IMR-90 (cell line): ENCODE measurements around the gene KIF1A. TPM values are rescaled to one million over a fixed set of nuclear protein-coding genes. Genes with fewer than 3 reads are reported as not detected.

ENCODE experiments used
- ATAC-seq: fragments of 200-7000 bp; cut with Tn5 transposase; 2 replicates; pipeline ENCODE4 v1.9.1; 2020; ENCODE audit warnings: low read depth, mild to moderate bottlenecking, moderate library complexity
- BruUV-seq: library from RNA; stranded (reverse); fragments of 400-500 nt; replicated peaks from 2 replicates; lab custom pipeline; 2021; lab: Mats Ljungman, UMichigan
- CTCF ChIA-PET: fragments of 300-600 bp; formaldehyde crosslinking; extraction: SDS; loops from one replicate; lab custom pipeline; 2021; ENCODE audit warnings: antibody characterized with exemption; lab: Yijun Ruan, JAX
- POLR2A ChIA-PET: fragments of 300-600 bp; sonication (Branson Sonifier 250); formaldehyde crosslinking; loops from one replicate; lab custom pipeline; 2022; ENCODE audit warnings: antibody characterized with exemption; ENCODE audit not compliant: unreplicated experiment; lab: Charles Lee
- DNase-seq: peaks from one replicate; pipeline ENCODE4 v3.0.0; 2013
- H2AFZ ChIP-seq: replicated peaks from 2 replicates; pipeline ENCODE3; 2013; ENCODE audit warnings: low read length, mild to moderate bottlenecking; ENCODE audit not compliant: poor library complexity
- H2AK5ac ChIP-seq: 2 replicates; pipeline ENCODE4 v1.6.1; 2013; ENCODE audit warnings: low read depth, low read length, inconsistent platforms
- H2AK9ac ChIP-seq: replicated peaks from 2 replicates; pipeline ENCODE3; 2013; ENCODE audit warnings: mild to moderate bottlenecking, low read depth, low read length, moderate library complexity; ENCODE audit not compliant: poor library complexity
- H2BK120ac ChIP-seq: 2 replicates; pipeline ENCODE4 v1.6.1; 2013; ENCODE audit warnings: low read depth, low read length, inconsistent platforms
- H2BK15ac ChIP-seq: 3 replicates; pipeline ENCODE4 v1.6.1; 2013; ENCODE audit warnings: low read depth, low read length, inconsistent platforms
- H2BK20ac ChIP-seq: 2 replicates; pipeline ENCODE4 v1.6.1; 2013; ENCODE audit warnings: low read depth, mild to moderate bottlenecking, inconsistent platforms, low read length, moderate library complexity
- H2BK5ac ChIP-seq: 2 replicates; pipeline ENCODE4 v1.6.1; 2013; ENCODE audit warnings: mild to moderate bottlenecking, low read depth, low read length, inconsistent platforms; ENCODE audit not compliant: poor library complexity, severe bottlenecking
- H3K14ac ChIP-seq: replicated peaks from 2 replicates; pipeline ENCODE4 v1.6.1; 2013; ENCODE audit warnings: low read depth, low read length, inconsistent platforms
- H3K18ac ChIP-seq: 2 replicates; pipeline ENCODE4 v1.6.1; 2013; ENCODE audit warnings: low read depth, low read length, control low read depth
- H3K23ac ChIP-seq: 2 replicates; pipeline ENCODE4 v1.6.1; 2013; ENCODE audit warnings: low read depth, low read length, inconsistent platforms
- H3K27ac ChIP-seq: 2 replicates; pipeline ENCODE4 v1.5.1; 2013; ENCODE audit warnings: mild to moderate bottlenecking, control low read depth, low read length; ENCODE audit not compliant: insufficient read depth
- H3K27me3 ChIP-seq: 2 replicates; pipeline ENCODE4 v1.6.1; 2013; ENCODE audit warnings: low read length; ENCODE audit not compliant: control insufficient read depth, insufficient read depth
- H3K36me3 ChIP-seq: 2 replicates; pipeline ENCODE4 v1.6.1; 2013; ENCODE audit warnings: low read length, mixed read lengths; ENCODE audit not compliant: control insufficient read depth, insufficient read depth
- H3K4ac ChIP-seq: 2 replicates; pipeline ENCODE4 v1.6.1; 2013; ENCODE audit warnings: low read depth, low read length, inconsistent platforms
- H3K4me1 ChIP-seq: 2 replicates; pipeline ENCODE4 v1.6.1; 2013; ENCODE audit warnings: low read length, mixed read lengths; ENCODE audit not compliant: control insufficient read depth, insufficient read depth
- H3K4me2 ChIP-seq: 2 replicates; pipeline ENCODE4 v1.6.1; 2013; ENCODE audit warnings: low read depth, mild to moderate bottlenecking, control low read depth, low read length, moderate library complexity
- H3K4me3 ChIP-seq: 2 replicates; pipeline ENCODE4 v1.5.1; 2013; ENCODE audit warnings: low read depth, mild to moderate bottlenecking, control low read depth, low read length, moderate library complexity; ENCODE audit not compliant: insufficient read depth
- H3K56ac ChIP-seq: 2 replicates; pipeline ENCODE4 v1.6.1; 2013; ENCODE audit warnings: low read length, inconsistent platforms; ENCODE audit not compliant: insufficient read depth; ENCODE audit errors: extremely low read depth
- H3K79me1 ChIP-seq, 2 experiments: 2 replicates each; pipeline ENCODE4 v1.6.1; 2013; ENCODE audit warnings: low read length in 2 of 2, inconsistent platforms in 1 of 2, low read depth in 1 of 2
- H3K9ac ChIP-seq: 2 replicates; pipeline ENCODE4 v1.6.1; 2013; ENCODE audit warnings: low read depth, low read length, control low read depth
- H3K9me1 ChIP-seq: 2 replicates; pipeline ENCODE4 v1.6.1; 2013; ENCODE audit warnings: low read length, inconsistent platforms; ENCODE audit not compliant: insufficient read depth
- H3K9me3 ChIP-seq: 2 replicates; pipeline ENCODE4 v1.6.1; 2013; ENCODE audit warnings: low read length; ENCODE audit not compliant: control insufficient read depth, insufficient read depth
- H4K20me1 ChIP-seq: 2 replicates; pipeline ENCODE4 v1.6.1; 2013; ENCODE audit warnings: low read length, inconsistent platforms; ENCODE audit not compliant: insufficient read depth
- H4K5ac ChIP-seq: 2 replicates; pipeline ENCODE4 v1.6.1; 2013; ENCODE audit warnings: mild to moderate bottlenecking, low read depth, low read length, control low read depth
- H4K8ac ChIP-seq, 2 experiments: 2 replicates each; pipeline ENCODE4 v1.6.1; 2013; ENCODE audit warnings: low read depth in 2 of 2, low read length in 2 of 2, control low read depth in 1 of 2, inconsistent platforms in 1 of 2
- H4K91ac ChIP-seq: 2 replicates; pipeline ENCODE4 v1.6.1; 2013; ENCODE audit warnings: low read depth, low read length, inconsistent platforms; ENCODE audit not compliant: insufficient read depth
- BHLHE40 ChIP-seq: fragments of 150-350 bp; IDR thresholded peaks from 2 replicates; pipeline ENCODE4 v1.6.1; 2016; ENCODE audit warnings: mild to moderate bottlenecking, low read depth, low read length
- CEBPB ChIP-seq: IDR thresholded peaks from 2 replicates; pipeline ENCODE4 v1.6.1; 2012; ENCODE audit warnings: low read depth, low read length, improper control_type of control experiment
- CHD1 ChIP-seq: IDR thresholded peaks from 2 replicates; pipeline ENCODE4 v1.6.1; 2012; ENCODE audit warnings: low read depth, low read length, improper control_type of control experiment
- CTCF ChIP-seq: conservative IDR thresholded peaks from 2 replicates; pipeline ENCODE4 v1.5.1; 2012; ENCODE audit warnings: mild to moderate bottlenecking, low read depth, low read length, improper control_type of control experiment
- ELK1 ChIP-seq: fragments of 150-350 bp; IDR thresholded peaks from 2 replicates; pipeline ENCODE4 v1.6.1; 2016; ENCODE audit warnings: low read depth, mild to moderate bottlenecking, low read length, moderate library complexity, borderline replicate concordance
- FOS ChIP-seq: fragments of 150-350 bp; IDR thresholded peaks from 2 replicates; pipeline ENCODE4 v1.6.1; 2016; ENCODE audit warnings: low read depth, low read length
- MAFK ChIP-seq: IDR thresholded peaks from 2 replicates; pipeline ENCODE4 v1.6.1; 2012; ENCODE audit warnings: low read depth, low read length, improper control_type of control experiment
- MAZ ChIP-seq: IDR thresholded peaks from 2 replicates; pipeline ENCODE4 v1.6.1; 2012; ENCODE audit warnings: low read depth, mild to moderate bottlenecking, low read length, improper control_type of control experiment, moderate library complexity, borderline replicate concordance
- MXI1 ChIP-seq: IDR thresholded peaks from 2 replicates; pipeline ENCODE4 v1.6.1; 2012; ENCODE audit warnings: low read depth, mild to moderate bottlenecking, low read length, moderate library complexity, borderline replicate concordance
- NFE2L2 ChIP-seq: fragments of 150-350 bp; IDR thresholded peaks from 2 replicates; pipeline ENCODE4 v1.6.1; 2016; ENCODE audit warnings: low read depth, mild to moderate bottlenecking, low read length
- POLR2A ChIP-seq: IDR thresholded peaks from 2 replicates; pipeline ENCODE4 v1.6.1; 2012; ENCODE audit warnings: mild to moderate bottlenecking, low read depth, low read length
- RAD21 ChIP-seq: IDR thresholded peaks from 2 replicates; pipeline ENCODE4 v1.6.1; 2012; ENCODE audit warnings: low read length, improper control_type of control experiment
- RCOR1 ChIP-seq: IDR thresholded peaks from 2 replicates; pipeline ENCODE4 v1.6.1; 2012; ENCODE audit warnings: mild to moderate bottlenecking, low read length, improper control_type of control experiment; ENCODE audit not compliant: insufficient replicate concordance
- RFX5 ChIP-seq: IDR thresholded peaks from 2 replicates; pipeline ENCODE4 v1.8.0; 2012; ENCODE audit warnings: low read depth, mild to moderate bottlenecking, low read length, moderate library complexity
- SMC3 ChIP-seq: fragments of 150-350 bp; IDR thresholded peaks from 2 replicates; pipeline ENCODE4 v1.6.1; 2016; ENCODE audit warnings: low read depth, mild to moderate bottlenecking, antibody characterized with exemption, low read length, moderate library complexity
- USF2 ChIP-seq: fragments of 150-350 bp; IDR thresholded peaks from 2 replicates; pipeline ENCODE4 v1.6.1; 2017; ENCODE audit warnings: mild to moderate bottlenecking, antibody characterized with exemption, low read length, low read depth
- WGBS, 2 experiments: methylation state at CpG; one replicate each; pipeline versions ENCODE4 v1.1.5 to v1.1.7; 2013; ENCODE audit warnings: missing lambda C conversion rate in 2 of 2; ENCODE audit not compliant: insufficient read length in 1 of 2; ENCODE audit errors: extremely low coverage in 2 of 2; 5-methylcytosine and 5-hydroxymethylcytosine counted together
- dilution Hi-C: fragments of 300-500 bp; cut with HindIII; formaldehyde crosslinking; loops from one replicate; pipeline ENCODE4 v1.14.3; 2018; ENCODE audit warnings: low sequenced_read_pairs; ENCODE audit not compliant: unreplicated experiment
- in situ Hi-C: fragments of 300-500 bp; cut with MboI; formaldehyde crosslinking; loops from 3 replicates; pipeline ENCODE4 v1.14.3; 2019; ENCODE audit warnings: low sequenced_read_pairs, inconsistent platforms, mixed read lengths
- intact Hi-C: fragments of 100-400 bp; cut with micrococcal nuclease; formaldehyde crosslinking; loops from 2 replicates; pipeline ENCODE4 v1.10.0; 2022
- polyA plus RNA-seq, 3 experiments: library from polyadenylated mRNA; depleted of rRNA; stranded (reverse); fragments of >200 nt; gene quantifications; 2 replicates each; pipeline ENCODE4 v1.2.3, GENCODE V29; 2012; ENCODE audit warnings: low replicate concordance in 1 of 3
- total RNA-seq: library from RNA; depleted of rRNA; stranded (reverse); fragments of >200 nt; gene quantifications from 2 replicates; pipeline ENCODE4 v1.2.3, GENCODE V29; 2012

The KIF1A gene
- total and polyA plus RNA-seq, 2 of the 4 experiments (the other 2 are of a cell fraction), result under 0.01 TPM; not detected in 1

- DNase-seq (no peak), ATAC-seq (no peak)
- H3K9ac ChIP-seq, result no peak overlapping the region
- peaks cover 34% of the 10 kb centered on the region for H3K27me3 ChIP-seq
- H2BK5ac ChIP-seq, result no peak overlapping the region
- CTCF ChIA-PET, result no interaction called here
- in situ Hi-C loops (no loop called here), intact Hi-C loops (no loop called here), dilution Hi-C loops (no loop called here)
- H2BK20ac ChIP-seq, result no peak overlapping the region
- no peaks in the 10 kb centered on the region for H3K36me3 ChIP-seq
- no TSS peak for BruUV-seq
- no peaks in the 10 kb centered on the region for H3K9me3 ChIP-seq
- H2AK9ac ChIP-seq, result no peak overlapping the region
- no peak overlapping the region for H2BK15ac ChIP-seq
- no peaks in the 10 kb centered on the region for H3K9me1 ChIP-seq
- no peak overlapping the region for H4K8ac ChIP-seq
- H3K23ac ChIP-seq, result no peak overlapping the region
- H3K4me3 ChIP-seq, result no peak overlapping the region
- H3K4me2 ChIP-seq, result no peak overlapping the region
- TF ChIP-seq RFX5, result no peak
- no peak for TF ChIP-seq ELK1
- no peak for TF ChIP-seq CEBPB
- TF ChIP-seq BHLHE40, result no peak
- no peak for TF ChIP-seq FOS
- TF ChIP-seq CHD1, result no peak
- TF ChIP-seq MAZ, result no peak
- no peak for TF ChIP-seq RCOR1
- no peak for TF ChIP-seq SMC3
- no peak for TF ChIP-seq USF2
- no peak for TF ChIP-seq MAFK
- no peak for TF ChIP-seq RAD21
- no peak for TF ChIP-seq MXI1
- TF ChIP-seq CTCF, result no peak
- no peak for TF ChIP-seq POLR2A
- no peak for TF ChIP-seq NFE2L2
- no peaks in the 10 kb centered on the region; the same call in 1 of the 2 replicates for H4K20me1 ChIP-seq
- POLR2A ChIA-PET, result no interaction called here
- H3K56ac ChIP-seq, result no peak overlapping the region
- H4K91ac ChIP-seq, result no peak overlapping the region
- no peak overlapping the region for H3K14ac ChIP-seq
- no peak overlapping the region for H4K5ac ChIP-seq
- 69% methylated on average over 6 of the region's 14 CpGs; no CpG with 5 or more reads in 1 of the 2 experiments for WGBS, 2 experiments
- no peak overlapping the region for H3K18ac ChIP-seq
- no peak overlapping the region for H2BK120ac ChIP-seq
- H3K79me1 ChIP-seq, result no peaks in the 10 kb centered on the region
- no peak overlapping the region for H3K4ac ChIP-seq
- no peaks in the 10 kb centered on the region; the same call in 1 of the 2 replicates for H3K4me1 ChIP-seq
- H3K27ac ChIP-seq, result no peak overlapping the region
- no peak overlapping the region for H2AK5ac ChIP-seq
- H2AFZ ChIP-seq, result no peak overlapping the region
Measured at GRCh38 chr2:240726876-240727275, 93.1 kb downstream of the KIF1A start.
